HG02981 (cell line): Measurements from ENCODE around the gene TMEM164.

Source experiments
- ATAC-seq: cut with Tn5 transposase; IDR thresholded peaks from one replicate; pipeline ENCODE4 v1.9.1; 2021; ENCODE audit warnings: mild to moderate bottlenecking, moderate library complexity; ENCODE audit not compliant: unreplicated experiment

The TMEM164 gene

DNA sequence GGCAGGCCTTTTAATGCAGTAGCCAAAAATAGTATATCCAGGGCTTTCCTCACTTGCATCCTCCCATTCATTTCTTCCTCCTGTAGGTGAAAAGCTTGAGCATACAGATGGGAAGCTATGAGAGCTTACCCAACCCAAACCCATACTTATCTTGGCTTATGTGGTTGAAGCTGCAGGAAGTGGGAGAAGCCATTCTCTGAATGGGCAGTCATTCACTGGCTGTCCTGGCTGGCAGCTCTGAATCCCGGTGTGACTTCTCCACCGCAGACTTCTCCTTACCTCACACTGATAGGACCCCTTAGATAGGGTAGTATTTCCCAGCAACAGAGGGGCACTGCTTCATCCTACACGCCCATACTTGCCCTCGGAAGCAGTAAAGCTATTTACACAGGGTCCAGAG lies 189.6 kb downstream of the TMEM164 start:
- ATAC-seq, result no peak

DNA sequence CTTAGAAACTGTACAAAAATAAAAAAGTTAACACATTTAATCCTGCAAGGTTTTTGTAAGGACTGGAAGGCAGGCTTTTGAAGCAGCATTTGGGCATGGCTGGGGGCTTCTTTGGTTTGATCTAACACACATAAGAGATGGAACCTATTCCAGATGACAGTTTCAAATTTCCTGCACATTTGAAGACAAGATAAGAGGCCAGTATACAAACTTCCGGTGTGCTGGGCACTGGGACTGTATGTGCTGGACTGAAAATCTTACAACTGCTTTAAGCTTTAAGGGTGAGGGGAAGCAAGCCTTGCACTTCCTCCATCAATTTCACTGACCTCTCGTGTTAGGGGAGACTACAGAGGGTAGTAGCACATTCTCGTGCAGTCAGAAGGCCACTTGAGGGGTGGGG lies 192.1 kb downstream of the TMEM164 start:
- no peak for ATAC-seq

DNA sequence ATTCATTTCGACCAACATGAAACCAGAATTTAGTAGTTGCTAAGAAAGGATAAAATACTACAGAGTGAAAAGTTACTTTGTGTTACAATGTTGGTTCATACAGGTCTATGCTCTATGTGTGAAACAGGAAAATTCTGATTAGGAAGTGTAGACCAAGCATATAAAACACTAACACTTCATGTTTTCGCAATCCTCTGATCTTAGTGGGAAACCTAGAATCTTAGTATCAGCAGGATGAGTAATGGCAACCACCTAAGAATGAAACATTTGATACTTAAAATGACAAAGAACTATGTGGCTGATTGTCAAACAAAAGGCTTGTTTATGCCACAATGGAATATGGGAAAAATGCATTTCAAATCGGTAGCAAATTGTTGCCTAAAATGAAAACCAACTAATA lies 198.9 kb downstream of the TMEM164 start:
- ATAC-seq, result no peak

DNA sequence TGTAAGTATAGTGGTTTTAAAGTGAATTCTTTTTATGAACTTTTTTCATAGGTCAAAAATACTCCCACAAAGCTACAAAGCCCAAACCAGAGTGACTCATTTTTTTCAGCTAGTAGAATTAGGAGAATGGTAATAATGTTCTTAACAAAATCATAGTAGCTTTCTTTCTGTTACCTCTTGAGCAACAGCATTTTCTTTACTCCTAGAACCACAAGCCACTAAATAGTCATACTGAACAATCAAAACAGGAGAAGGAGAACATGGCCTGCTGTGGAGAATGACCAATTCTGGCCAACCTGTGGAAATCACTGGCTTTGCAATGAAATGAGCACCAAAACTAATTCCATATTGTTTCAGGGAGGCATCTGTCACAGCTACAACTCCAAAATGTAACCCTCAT lies 202.1 kb downstream of the TMEM164 start:
- no peak for ATAC-seq

DNA sequence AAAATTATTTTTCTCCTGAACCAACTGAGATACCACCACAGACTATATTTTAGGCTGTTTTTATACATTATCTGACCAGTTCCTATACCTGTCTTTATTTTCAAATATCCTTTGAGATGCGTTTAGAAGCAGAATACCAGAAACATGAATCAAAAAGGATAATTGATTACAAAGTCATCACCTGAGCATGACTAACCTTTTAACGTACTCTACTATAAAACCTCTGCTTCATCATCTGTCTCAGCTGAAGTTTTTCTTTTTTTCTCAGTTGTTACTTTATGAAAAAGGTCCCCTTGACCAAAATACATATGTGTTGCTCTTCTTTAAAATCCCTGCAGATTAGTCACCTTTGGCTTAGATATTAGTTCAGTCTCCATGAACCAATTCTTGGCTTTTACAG lies 205.2 kb downstream of the TMEM164 start:
- ATAC-seq, result no peak

DNA sequence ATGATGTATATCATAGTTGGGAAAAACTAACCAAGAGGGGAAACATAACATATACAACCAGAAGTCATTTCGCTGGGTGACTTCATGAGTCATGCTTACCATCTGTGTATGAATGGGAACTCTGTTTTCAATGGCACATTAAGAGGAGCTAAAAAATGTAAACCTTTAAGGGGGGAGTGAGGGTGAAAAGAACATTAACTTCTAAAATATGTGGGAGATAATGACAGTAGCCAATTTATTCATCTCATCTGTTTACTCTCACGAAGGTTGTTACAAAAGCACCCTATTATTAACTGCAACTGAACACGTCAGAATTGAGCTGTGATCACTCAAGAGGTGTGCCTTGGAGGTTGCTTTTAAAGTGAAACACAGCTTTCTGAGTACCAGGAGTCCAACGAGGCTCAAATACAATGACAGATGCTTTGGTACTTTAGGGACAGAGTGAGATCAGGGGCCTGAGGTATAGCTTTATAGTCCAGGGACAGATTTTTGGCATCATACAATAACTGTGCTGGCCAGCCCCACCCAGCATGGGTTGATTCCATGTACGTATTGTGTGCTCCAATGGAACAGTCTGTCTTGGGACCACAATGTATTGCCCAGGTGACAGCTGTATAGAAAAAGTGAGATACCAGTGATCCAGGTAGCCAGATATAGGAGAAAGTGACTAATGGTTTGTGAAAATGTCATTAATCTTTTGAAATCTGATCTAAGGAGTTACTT lies 207.7 kb downstream of the TMEM164 start:
- ATAC-seq, result no peak

DNA sequence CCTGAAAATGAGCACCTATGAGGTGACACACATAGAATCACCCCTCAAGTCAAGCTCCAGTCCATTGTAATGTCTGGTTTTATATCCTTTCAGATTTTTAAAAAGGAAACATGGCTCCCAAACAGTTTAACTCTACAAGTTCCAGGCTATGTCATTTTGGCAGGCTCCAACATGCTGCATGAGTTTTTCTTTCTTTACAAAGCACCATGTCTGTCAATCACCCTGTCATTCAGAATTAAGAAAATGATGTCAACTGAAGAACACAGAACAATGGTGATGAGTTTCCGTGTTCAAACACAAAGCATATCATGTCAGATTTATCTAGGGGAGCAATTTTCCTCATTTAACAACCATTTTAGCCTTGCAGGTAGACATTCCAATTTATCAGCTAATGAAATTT lies 208.4 kb downstream of the TMEM164 start:
- no peak for ATAC-seq

DNA sequence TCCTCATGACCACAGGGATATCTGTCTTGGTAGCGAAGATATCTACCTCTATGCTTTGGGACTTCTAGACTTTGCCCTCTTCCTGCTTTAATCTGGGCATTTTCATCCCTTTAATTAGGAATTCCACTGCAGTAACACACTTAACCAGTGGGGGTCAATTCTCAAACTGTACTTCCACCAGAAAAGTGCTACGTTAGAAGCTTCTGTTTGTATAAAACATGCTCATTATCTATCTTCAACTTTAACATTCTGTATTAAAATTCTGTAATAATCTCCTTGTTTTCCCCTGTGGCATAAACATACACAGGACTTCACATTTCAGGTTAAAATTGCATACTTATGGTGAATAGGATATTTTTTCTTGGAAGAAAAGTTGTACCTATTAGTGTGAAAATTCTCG lies 209.4 kb downstream of the TMEM164 start:
- ATAC-seq, result no peak

DNA sequence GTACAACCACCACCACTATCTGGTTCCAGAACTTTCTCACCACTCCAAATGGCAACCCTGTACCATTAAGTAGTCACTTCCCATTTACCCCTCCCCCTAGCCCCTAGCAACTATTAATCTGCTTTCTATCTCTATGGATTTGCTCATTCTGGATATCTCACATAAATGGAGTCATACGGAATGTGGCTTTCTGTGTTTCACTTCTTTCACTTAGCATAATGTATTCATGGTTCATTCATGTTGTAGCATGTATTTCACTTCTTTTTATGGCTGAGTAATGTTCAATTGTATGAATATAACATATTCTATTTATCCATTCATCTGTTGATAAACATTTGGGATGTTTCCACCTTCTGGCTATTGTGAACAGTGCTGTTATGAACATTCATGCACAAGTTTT lies 210.3 kb downstream of the TMEM164 start:
- no peak for ATAC-seq

DNA sequence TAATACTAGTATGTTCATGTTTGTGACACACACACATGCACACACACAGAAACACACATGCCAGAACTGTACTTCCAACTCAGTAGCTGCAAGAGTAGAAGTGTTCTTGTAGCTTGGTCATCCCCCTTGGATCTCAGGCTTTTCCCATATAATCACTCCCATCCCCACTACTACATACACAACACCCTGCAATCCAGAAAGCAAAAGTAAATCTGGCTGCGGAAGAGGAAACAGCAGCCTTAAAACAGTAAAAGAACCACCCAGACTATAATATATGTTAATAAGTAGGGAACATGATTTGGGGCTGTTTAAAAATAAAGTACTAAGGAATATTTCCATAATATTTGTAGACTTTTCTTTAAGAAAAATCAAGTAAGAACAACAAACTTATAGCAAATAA lies 211.8 kb downstream of the TMEM164 start:
- ATAC-seq, result no peak

DNA sequence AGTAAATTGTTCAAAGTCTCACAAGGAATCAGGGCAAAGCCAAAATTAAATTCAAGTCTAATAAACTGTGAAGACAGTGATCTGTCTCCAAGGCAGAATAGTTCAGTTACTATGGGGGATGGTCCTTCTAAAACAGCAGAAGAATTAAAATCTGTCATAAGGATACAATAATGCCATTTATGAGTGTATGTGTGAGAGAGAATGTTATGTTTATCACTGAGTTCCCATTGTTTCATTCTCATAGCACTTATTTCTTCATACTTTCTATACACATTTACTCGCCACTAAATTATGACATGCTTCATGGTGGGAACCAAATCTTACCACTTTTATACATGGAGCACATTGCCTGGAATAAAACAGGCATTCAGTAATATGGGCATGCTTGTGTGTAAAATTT lies 212.5 kb downstream of the TMEM164 start:
- ATAC-seq, result no peak

DNA sequence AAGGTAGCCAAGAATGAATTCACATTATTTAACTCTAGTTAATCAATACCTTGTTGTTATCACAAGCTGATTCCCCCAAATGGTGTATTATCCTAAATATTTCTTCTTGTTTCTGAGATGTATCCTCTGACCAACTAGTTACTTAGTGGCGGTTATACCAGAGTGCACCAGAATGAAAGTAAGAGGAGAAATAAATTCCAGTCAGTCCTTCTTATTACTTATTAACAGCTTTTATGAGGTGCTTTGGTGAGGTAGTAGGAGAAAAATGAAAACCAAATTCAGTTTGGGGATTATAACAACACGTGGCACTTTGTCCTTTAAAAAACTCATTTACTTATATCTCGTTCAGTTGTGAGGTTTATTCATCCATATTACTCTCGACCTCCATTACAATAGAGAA lies 213.1 kb downstream of the TMEM164 start:
- ATAC-seq, result no peak

DNA sequence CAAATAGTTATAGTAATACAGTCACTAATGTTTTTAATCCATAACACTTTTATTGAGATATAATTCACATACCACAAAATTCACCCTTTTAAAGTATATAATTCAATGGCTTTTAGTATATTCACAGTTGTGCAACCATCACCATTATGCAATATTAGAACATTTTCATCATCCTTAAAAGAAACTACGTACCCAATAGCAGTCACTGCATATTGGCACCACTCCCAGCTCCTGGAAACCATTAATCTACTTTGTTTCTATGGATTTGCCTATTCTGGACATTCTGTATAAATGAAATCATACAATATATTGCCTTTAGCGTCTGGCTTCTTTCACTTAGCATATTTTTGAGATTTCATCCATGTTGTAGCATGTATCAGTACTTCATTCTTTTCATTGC lies 215.7 kb downstream of the TMEM164 start:
- no peak for ATAC-seq

DNA sequence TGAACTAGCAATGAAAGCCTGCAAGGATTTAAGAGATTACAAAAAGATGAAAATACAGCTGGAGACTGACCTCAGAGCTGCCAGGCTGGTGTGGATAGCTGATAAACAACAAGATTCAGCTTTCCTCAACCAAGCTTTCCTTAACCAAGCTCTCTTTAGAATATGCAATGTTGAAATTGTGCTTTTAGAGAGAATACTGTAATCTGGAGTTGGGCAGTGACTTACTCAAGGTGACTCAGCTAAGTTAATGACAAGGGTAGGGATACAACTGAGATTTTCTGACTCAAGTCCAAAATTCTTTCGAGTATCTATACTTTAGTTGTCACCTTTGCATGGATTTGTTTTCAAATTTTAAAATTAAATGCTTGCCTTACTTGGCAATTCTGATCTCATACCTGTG lies 217.0 kb downstream of the TMEM164 start:
- no peak for ATAC-seq

DNA sequence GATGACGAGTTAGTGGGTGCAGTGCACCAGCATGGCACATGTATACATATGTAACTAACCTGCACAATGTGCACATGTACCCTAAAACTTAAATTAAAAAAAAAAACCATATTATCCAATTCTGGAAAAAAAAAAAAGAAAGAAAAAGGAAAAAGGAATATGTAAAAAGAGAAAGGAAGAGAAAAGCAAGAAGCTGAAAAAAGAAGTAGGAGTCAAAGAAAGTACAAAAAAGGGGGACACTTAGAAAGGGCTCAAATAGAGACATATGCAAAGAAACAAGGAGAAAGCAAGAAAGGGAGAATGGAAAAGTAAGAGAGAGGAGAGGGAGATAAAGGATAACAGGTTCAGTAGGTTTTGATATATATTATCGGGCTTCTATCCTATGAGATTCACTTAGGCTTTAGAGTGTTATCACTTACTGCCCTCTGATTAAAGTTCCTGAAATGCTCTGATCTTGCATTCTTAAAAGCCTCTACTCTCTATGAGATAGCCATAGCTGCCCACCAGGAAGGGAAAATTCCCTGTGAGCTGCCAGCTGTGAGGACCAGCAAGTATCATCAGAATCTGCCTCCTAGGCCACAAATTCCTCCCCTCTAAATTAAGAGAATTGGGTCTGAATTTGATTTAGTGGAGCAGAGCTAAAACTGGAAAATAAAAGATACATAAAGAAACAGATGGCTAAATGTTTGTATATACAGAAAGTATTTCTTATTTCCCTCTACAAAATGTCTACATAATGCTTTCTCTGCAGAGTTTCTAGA lies 219.8 kb downstream of the TMEM164 start:
- ATAC-seq, result no peak

DNA sequence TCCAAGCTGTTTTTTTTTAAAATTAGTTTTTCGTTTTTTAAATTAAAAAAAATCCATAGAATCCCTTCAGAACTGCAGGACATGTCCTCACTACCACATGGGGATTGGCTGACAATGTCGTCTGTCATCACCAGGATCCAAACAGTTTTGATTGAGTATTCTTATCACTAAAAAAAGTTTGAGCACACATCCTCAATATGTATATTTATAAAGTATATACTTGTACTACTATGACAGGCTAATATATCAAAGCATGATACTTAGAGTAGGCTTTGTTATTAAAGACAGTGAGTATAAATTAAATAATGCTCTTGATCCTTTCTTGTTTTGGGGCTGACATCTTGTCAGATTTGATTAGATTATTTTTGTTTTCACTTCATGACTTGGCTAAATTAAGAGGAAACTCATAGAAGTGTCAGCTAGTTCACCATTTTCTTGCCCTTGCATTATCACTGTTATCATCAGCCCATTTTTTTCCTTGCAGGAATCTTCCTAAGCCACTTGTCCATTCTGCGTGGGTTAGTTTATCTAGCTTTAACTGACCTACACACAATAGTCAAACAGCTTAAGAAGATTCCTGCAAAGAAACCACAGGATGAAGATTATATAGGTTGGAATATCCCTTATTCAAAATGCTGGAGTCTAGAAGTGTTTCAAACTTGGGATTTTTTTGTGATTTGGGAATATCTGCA lies 222.2 kb downstream of the TMEM164 start:
- ATAC-seq, result no peak

DNA sequence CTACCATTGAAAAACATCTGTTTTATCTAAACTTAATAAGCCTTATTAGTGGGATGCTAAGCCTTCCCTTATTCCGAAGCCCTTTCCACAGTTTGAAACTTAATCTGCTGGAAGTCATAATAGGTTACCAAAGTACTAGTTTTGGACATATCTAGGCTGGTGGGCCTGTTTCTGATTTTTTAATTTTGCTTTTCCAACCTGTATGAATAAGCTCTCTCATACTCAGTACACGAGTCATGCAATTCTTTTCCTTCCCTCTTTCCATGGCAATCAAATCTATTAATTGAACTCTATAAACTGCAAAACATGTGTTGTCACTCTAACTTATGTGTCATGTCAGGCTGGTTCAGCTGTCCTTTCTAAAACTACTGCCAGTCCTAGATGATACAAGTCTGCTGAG lies 224.0 kb downstream of the TMEM164 start:
- ATAC-seq, result no peak
